SK-N-SH (cell line): ENCODE measurements around the gene HK3. TPM values are rescaled to one million over a fixed set of nuclear protein-coding genes. Genes with fewer than 3 reads are reported as not detected.

Experiments
- CTCF ChIA-PET: fragments of 300-600, 350-600 bp; formaldehyde crosslinking; extraction: SDS; loops from one replicate; lab custom pipeline; 2021; lab: Yijun Ruan, JAX
- POLR2A ChIA-PET: fragments of 350-600 bp; sonication (Branson Sonifier 250); formaldehyde crosslinking; extraction: SDS; loops from one replicate; lab custom pipeline; 2020; ENCODE audit warnings: antibody characterized with exemption, inconsistent platforms; lab: Yijun Ruan, JAX
- DNase-seq: peaks from one replicate; pipeline ENCODE4 v3.0.0; 2012
- H2AFZ ChIP-seq: fragments of 200-600 bp; sonication (generic); 2 replicates; pipeline ENCODE4 v1.8.1; 2016; ENCODE audit warnings: antibody characterized with exemption, mild to moderate bottlenecking, low read depth
- H3F3A ChIP-seq: fragments of 200-600 bp; sonication (generic); replicated peaks from 2 replicates; pipeline ENCODE3; 2016; ENCODE audit warnings: antibody characterized with exemption, mild to moderate bottlenecking; ENCODE audit not compliant: insufficient read depth
- H3K27ac ChIP-seq, 2 experiments: fragments of 200-500 bp in 1 of 2; fragments of 200-600 bp in 1 of 2; sonication (Bioruptor generic) in 1 of 2; sonication (generic), shearing (Covaris generic) in 1 of 2; 2 replicates each; pipeline versions ENCODE4 v1.5.1 to v1.6.1; 2014 to 2016; ENCODE audit warnings: low read depth in 2 of 2, inconsistent platforms in 1 of 2, low read length in 1 of 2, mild to moderate bottlenecking in 1 of 2, mixed read lengths in 1 of 2
- H3K27me3 ChIP-seq: fragments of 200-600 bp; sonication (generic), shearing (Covaris generic); 2 replicates; pipeline ENCODE4 v1.6.1; 2016; ENCODE audit warnings: mixed run types; ENCODE audit not compliant: insufficient read depth
- H3K36me3 ChIP-seq, 2 experiments: fragments of 200-500 bp in 1 of 2; fragments of 200-600 bp in 1 of 2; sonication (Bioruptor generic) in 1 of 2; sonication (generic) in 1 of 2; replicated peaks in 1 of 2; 2 replicates each; pipeline versions ENCODE3 to v1.5.1; 2014 to 2016; ENCODE audit warnings: low read length in 1 of 2, mild to moderate bottlenecking in 1 of 2; ENCODE audit not compliant: insufficient read depth in 2 of 2, control insufficient read depth in 1 of 2
- H3K4me1 ChIP-seq, 2 experiments: fragments of 200-500 bp in 1 of 2; fragments of 200-600 bp in 1 of 2; sonication (Bioruptor generic) in 1 of 2; sonication (generic), shearing (Covaris generic) in 1 of 2; 2 replicates each; pipeline versions ENCODE4 v1.5.1 to v1.6.1; 2014 to 2016; ENCODE audit warnings: low read depth in 1 of 2, low read length in 1 of 2, mixed run types in 1 of 2; ENCODE audit not compliant: insufficient read depth in 2 of 2, control insufficient read depth in 1 of 2
- H3K4me2 ChIP-seq: fragments of 200-600 bp; sonication (generic), shearing (Covaris generic); 2 replicates; pipeline ENCODE4 v1.6.1; 2017; ENCODE audit warnings: mixed run types
- H3K4me3 ChIP-seq, 2 experiments: fragments of 200-500 bp in 1 of 2; fragments of 200-600 bp in 1 of 2; sonication (Bioruptor generic) in 1 of 2; sonication (generic), shearing (Covaris generic) in 1 of 2; 2 replicates each; pipeline versions ENCODE4 v1.5.1 to v1.8.1; 2014 to 2016; ENCODE audit warnings: low read depth in 2 of 2, inconsistent platforms in 1 of 2, low read length in 1 of 2, mild to moderate bottlenecking in 1 of 2, mixed read lengths in 1 of 2, moderate library complexity in 1 of 2
- H3K79me2 ChIP-seq: fragments of 200-600 bp; sonication (generic); 2 replicates; pipeline ENCODE4 v1.8.1; 2017; ENCODE audit warnings: mild to moderate bottlenecking; ENCODE audit not compliant: insufficient read depth
- H3K9ac ChIP-seq: fragments of 200-600 bp; sonication (generic); 2 replicates; pipeline ENCODE4 v1.6.1; 2017; ENCODE audit warnings: mixed run types
- H3K9me2 ChIP-seq: fragments of 200-600 bp; sonication (generic); 2 replicates; pipeline ENCODE4 v1.6.1; 2017; ENCODE audit warnings: mixed run types
- H3K9me3 ChIP-seq: fragments of 200-600 bp; sonication (generic); 2 replicates; pipeline ENCODE4 v1.6.1; 2017; ENCODE audit warnings: mixed run types, mild to moderate bottlenecking, moderate library complexity
- H4K20me1 ChIP-seq: fragments of 200-600 bp; sonication (generic); 2 replicates; pipeline ENCODE4 v1.6.1; 2017; ENCODE audit warnings: mild to moderate bottlenecking, mixed run types; ENCODE audit not compliant: insufficient read depth
- CTCF ChIP-seq: fragments of 200-600 bp; sonication (generic); IDR thresholded peaks from 2 replicates; pipeline ENCODE4 v1.6.1; 2017; ENCODE audit warnings: antibody characterized with exemption, mild to moderate bottlenecking, moderate library complexity
- ELF1 ChIP-seq: IDR thresholded peaks from 2 replicates; pipeline ENCODE4 v1.4.0; 2012
- EZH2phosphoT487 ChIP-seq: fragments of 200-600 bp; sonication (generic); IDR thresholded peaks from 2 replicates; pipeline ENCODE4 v1.6.1; 2017; ENCODE audit warnings: low read depth, mixed run types, mild to moderate bottlenecking, antibody characterized with exemption, moderate library complexity, borderline replicate concordance
- FOSL2 ChIP-seq: IDR thresholded peaks from 2 replicates; pipeline ENCODE4 v1.4.0; 2012; ENCODE audit warnings: low read depth, mild to moderate bottlenecking, moderate library complexity, borderline replicate concordance
- FOXJ3 ChIP-seq: sonication (generic); formaldehyde crosslinking; IDR thresholded peaks from 2 replicates; pipeline ENCODE4 v1.5.1; 2020; ENCODE audit warnings: mild to moderate bottlenecking, missing genetic modification reagents
- IRF3 ChIP-seq: fragments of 150-350 bp; IDR thresholded peaks from 2 replicates; pipeline ENCODE4 v1.6.1; 2016; ENCODE audit warnings: mild to moderate bottlenecking, low read depth, low read length
- MEF2A ChIP-seq: IDR thresholded peaks from 2 replicates; pipeline ENCODE4 v1.4.0; 2012; ENCODE audit warnings: low read depth, borderline replicate concordance
- MXI1 ChIP-seq: IDR thresholded peaks from 2 replicates; pipeline ENCODE4 v1.6.1; 2012; ENCODE audit warnings: mild to moderate bottlenecking, low read depth, low read length, improper control_type of control experiment
- NRF1 ChIP-seq: IDR thresholded peaks from 2 replicates; pipeline ENCODE4 v1.6.1; 2012; ENCODE audit warnings: low read depth, mild to moderate bottlenecking, low read length
- PBX3 ChIP-seq: IDR thresholded peaks from 2 replicates; pipeline ENCODE4; 2012
- POLR2AphosphoS5 ChIP-seq: IDR thresholded peaks from 2 replicates; pipeline ENCODE4 v1.6.1; 2012; ENCODE audit warnings: low read depth, low read length
- REST ChIP-seq: IDR thresholded peaks from 2 replicates; pipeline ENCODE4 v1.6.1; 2012; ENCODE audit warnings: mild to moderate bottlenecking, low read depth, low read length, moderate library complexity
- RFX5 ChIP-seq: IDR thresholded peaks from 2 replicates; pipeline ENCODE4 v1.6.1; 2012; ENCODE audit warnings: mild to moderate bottlenecking, improper control_type of control experiment, low read length
- TAF1 ChIP-seq: IDR thresholded peaks from 2 replicates; pipeline ENCODE4 v1.6.1; 2012; ENCODE audit warnings: low read depth, mild to moderate bottlenecking, low read length, moderate library complexity, borderline replicate concordance
- TCF12 ChIP-seq: IDR thresholded peaks from 2 replicates; pipeline ENCODE4 v1.4.0; 2012
- YY1 ChIP-seq: IDR thresholded peaks from 2 replicates; pipeline ENCODE4 v1.4.0; 2012; ENCODE audit warnings: low read depth, mild to moderate bottlenecking
- ZBTB33 ChIP-seq: IDR thresholded peaks from 2 replicates; pipeline ENCODE4 v1.4.0; 2012; ENCODE audit warnings: low read depth, borderline replicate concordance
- WGBS: methylation state at CpG from one replicate; pipeline ENCODE4 v1.1.6; 2017; ENCODE audit warnings: low lambda C conversion rate; 5-methylcytosine and 5-hydroxymethylcytosine counted together
- polyA plus RNA-seq, 3 experiments: library from polyadenylated mRNA; depleted of rRNA; stranded (reverse); fragments of >200 nt; gene quantifications; 2 replicates each; pipeline ENCODE4 v1.2.3, GENCODE V29; 2012

Gene HK3
- polyA plus RNA-seq, 1 of the 3 experiments (the other 2 are of a cell fraction): 0.02 TPM

GRCh38 chr5:176927562-176927961 lies 28.4 kb upstream of the HK3 start:
- Histone ChIP-seq H3K9me3 (no peaks in the 10 kb centered on the region), H2AFZ (no peak overlapping the region), H3K27ac (no peak overlapping the region), H3K27me3 (no peaks in the 10 kb centered on the region), H3K9ac (no peak overlapping the region), H3K4me3 (no peak overlapping the region), H3K4me2 (no peak overlapping the region), H4K20me1 (no peaks in the 10 kb centered on the region), H3K4me1 (no peaks in the 10 kb centered on the region)
- ChIA-PET CTCF (interaction anchor here (1.5 kb wide), 1 partner anchor 57 kb away, joined by 3 read pairs; no protein-coding TSS in a partner anchor), POLR2A (no interaction called here)
- WGBS: 99% methylated on average over 3 of the region's 3 CpGs
- DNase-seq: no peak
- TF ChIP-seq MEF2A: no peak
- TF ChIP-seq, all 33 proteins: peak for 0
- Histone ChIP-seq H3F3A (peaks cover 8% of the 10 kb centered on the region), H3K79me2 (no peaks in the 10 kb centered on the region), H3K36me3 (peaks cover 18 to 24% of the 10 kb centered on the region in 2 experiments), H3K9me2 (no peaks in the 10 kb centered on the region)

GRCh38 chr5:176922817-176923216 lies 23.7 kb upstream of the HK3 start:
- POLR2A ChIA-PET: no interaction called here
- Histone ChIP-seq H3K9me3 (no peaks in the 10 kb centered on the region), H3K9me2 (no peaks in the 10 kb centered on the region), H3K4me2 (no peak overlapping the region), H3K4me3 (no peak overlapping the region), H3K27me3 (no peaks in the 10 kb centered on the region), H3F3A (no peaks in the 10 kb centered on the region), H3K9ac (no peak overlapping the region), H4K20me1 (no peaks in the 10 kb centered on the region; the same call in 1 of the 2 replicates), H3K4me1 (no peaks in the 10 kb centered on the region), H3K79me2 (no peaks in the 10 kb centered on the region), H3K27ac (no peak overlapping the region), H3K36me3 (peaks cover 12 to 28% of the 10 kb centered on the region in 2 experiments), H2AFZ (no peak overlapping the region)
- CTCF ChIA-PET: interaction anchor here (1.3 to 1.8 kb wide), 3 partner anchors 24 to 262 kb away, joined by 3 to 4 read pairs (median 4); partner anchors contain the start of gene HK3
- 96% methylated on average over 2 of the region's 2 CpGs for WGBS
- no peak for DNase-seq
- no peak for TF ChIP-seq POLR2AphosphoS5
- TF ChIP-seq ZBTB33: no peak
- no peak for TF ChIP-seq TAF1
- TF ChIP-seq CTCF: no peak
- TF ChIP-seq TCF12: no peak
- no peak for TF ChIP-seq FOXJ3 (CRISPR knock-in tag)
- no peak for TF ChIP-seq YY1
- no peak for TF ChIP-seq ELF1
- no peak for TF ChIP-seq NRF1
- TF ChIP-seq IRF3: no peak
- no peak for TF ChIP-seq MXI1
- TF ChIP-seq EZH2phosphoT487: no peak
- no peak for TF ChIP-seq RFX5
- TF ChIP-seq FOSL2: no peak
- TF ChIP-seq PBX3: no peak
- TF ChIP-seq REST: no peak
